ENCODE data around the gene SHISA9.

- TF ChIP-seq EZH2 (IDR thresholded peaks at IDR 0.05; ENCODE audit: low read length, unreplicated experiment): no peak
- no peak for TF ChIP-seq CTCF (conservative IDR thresholded peaks at IDR 0.05; ENCODE audit: low read depth, low read length)
- no peak for TF ChIP-seq EZH2phosphoT487 (IDR thresholded peaks at IDR 0.05; ENCODE audit: borderline replicate concordance, low read length)
Observed at GRCh38 chr16:13063457-13063856, 162.1 kb downstream of the SHISA9 start.
